GM19099 (cell line): ENCODE measurements around the gene TRAK1.

ENCODE experiments used
- POLR2A ChIP-seq: IDR thresholded peaks from 3 replicates; pipeline ENCODE4 v1.6.1; 2011; ENCODE audit warnings: low read depth; ENCODE audit not compliant: insufficient read length; ENCODE audit errors: extremely low read depth

Gene TRAK1

DNA sequence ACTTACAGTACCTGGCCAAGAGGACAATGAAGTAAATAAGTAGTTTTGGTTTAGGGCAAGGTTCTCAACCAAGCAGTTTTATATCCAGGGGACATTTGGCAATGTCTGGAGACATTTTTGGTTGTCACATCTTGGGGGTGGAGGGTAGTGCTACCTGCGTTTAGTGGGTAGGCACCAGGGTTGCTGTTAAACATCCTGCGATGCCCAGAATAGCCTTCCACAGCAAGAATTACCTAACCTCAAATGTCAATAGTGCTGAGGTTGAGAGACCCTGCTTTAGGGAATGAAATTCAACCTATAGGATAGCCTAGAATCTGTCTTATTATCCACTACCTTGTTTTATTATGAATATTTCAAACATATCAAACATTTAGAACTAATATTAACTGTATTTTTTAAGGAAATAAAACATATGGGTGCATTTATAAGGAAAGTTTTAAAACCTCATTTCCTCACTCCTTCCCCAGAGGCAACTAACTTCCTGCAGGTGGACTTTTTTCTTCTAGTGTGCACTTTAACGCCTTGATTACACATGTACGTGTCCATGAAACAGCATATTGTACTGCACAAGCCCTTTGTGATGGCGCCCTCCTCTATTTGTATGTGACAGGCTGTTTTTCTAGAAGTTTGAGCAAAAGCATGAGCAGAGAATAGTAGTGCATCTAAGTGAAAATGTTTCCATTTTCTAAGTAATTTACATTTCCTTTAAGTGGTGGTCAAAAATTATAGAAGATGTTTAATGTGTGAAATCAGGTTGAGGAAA lies 57.1 kb downstream of the TRAK1 start:
- TF ChIP-seq POLR2A = no peak

DNA sequence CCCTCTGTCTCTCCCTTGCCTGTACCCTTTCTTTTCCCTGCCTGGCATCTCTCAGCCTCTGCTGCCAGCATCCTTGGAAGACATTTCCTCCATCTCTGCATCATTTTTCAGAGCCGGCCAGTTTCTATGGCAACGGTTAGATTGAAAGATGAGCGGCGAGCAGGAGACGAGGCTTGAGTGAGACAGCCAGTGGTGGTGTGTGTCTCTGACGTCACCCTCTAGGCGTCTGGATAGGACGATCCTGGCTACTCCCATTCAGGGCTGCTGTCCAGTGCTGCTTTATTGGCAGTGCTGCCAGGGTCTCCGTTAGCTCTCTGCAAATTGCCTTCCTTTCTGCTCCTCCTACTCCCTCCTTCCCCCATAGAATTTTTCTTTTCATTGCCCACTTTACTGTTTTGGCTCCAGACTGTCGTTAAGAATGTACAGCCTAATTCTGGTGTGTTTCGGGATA lies 57.9 kb downstream of the TRAK1 start:
- TF ChIP-seq POLR2A = no peak

DNA sequence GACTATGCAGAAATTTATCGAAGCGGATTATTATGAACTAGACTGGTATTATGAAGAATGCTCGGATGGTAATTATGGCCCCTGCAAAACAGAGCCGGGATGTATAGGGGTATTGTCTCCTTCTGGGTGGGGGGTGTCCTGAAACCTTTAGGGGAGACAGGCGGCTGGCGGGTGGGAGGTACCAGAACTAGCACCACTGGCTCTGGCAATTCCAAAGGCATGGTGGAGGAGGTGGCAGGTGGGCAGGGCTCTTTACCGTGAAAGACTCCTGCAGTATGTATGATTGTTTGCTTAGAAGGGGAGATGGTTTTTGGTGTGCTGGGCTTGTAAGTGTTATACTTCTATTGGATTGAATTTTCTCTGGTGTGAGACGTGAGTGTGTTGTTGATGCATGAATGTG lies 58.4 kb downstream of the TRAK1 start:
- no peak for TF ChIP-seq POLR2A

DNA sequence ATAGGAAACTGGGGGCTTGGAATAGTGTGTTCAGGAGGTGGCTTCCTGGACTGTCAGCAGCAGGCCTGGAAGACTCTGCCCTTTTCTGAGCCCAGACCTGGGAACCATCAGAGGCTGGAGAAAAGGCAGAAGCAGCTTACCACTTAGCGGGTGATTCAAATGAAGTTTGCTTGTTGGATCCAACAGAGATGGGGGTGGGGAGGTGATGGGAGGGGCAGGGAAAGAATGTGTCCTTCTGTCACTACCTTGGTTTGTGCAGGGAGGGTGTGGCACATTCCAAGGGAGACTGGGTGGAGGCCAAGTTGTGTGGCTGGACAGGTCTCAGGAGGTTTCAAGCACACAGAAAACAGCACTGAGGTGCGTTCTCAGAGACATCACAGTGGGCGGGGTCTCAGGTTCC lies 58.8 kb downstream of the TRAK1 start:
- no peak for TF ChIP-seq POLR2A

DNA sequence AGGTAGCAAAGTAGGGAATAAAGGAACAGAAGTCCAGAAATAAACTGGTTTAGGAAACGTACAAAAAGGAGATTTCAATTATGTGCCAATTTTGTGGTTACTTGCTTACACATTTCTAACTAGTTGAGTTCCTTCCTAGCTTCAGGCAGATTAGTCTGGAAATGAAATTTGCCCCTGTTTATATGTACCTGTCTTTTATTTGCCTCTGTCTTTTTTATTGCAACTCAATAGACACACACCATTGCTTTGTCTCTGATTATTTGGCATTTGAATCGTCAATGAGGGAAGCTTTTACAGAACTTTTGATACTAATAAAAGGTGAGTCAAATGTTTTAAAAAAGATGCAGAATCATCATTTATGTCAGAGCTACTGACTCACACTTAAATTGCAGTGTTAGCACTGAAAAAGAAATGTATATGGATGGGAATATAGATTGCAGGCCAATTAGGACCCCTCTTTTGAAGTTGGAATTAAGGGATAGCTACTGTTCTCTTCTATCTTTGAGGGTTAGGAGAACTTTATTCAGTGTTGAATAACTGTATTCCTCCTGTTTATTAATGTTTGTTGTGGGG lies 60.5 kb downstream of the TRAK1 start:
- TF ChIP-seq POLR2A = no peak

DNA sequence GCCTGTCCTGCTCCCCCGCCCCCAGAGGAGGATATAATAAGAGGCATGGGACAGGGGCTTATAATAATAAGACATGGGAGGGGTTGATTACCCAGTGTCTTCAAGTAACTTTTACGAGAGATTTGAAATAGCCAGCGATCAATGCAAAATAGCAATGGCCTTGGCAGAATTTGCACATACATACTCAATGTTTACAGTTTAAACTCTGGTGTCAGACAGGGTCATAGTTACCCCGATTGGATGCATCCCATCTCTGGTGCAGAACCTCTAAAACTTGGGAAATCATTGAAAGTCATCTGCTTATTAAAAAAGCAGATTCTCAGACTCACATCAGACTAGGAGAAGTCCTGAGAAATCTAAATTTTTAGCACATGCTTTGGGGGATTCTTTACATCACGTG lies 61.0 kb downstream of the TRAK1 start:
- TF ChIP-seq POLR2A = no peak

DNA sequence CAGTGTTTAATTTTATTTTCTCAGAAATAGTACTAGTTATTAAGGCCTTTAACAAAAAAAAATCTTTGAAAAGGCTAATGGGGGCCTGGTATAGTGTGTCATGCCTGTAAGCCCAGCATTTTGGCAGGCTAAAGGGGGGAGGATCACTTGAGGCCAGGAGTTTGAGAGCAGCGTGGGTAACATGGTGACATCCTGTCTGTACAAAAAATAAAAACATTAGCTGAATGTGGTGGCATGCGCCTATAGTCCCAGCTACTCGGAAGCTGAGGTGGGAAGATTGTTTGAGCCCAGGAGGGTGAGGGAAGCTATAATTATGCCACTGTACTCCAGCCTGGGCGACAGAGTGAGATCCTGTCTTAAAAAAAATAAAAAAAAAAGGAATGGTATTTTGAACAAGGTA lies 61.9 kb downstream of the TRAK1 start:
- TF ChIP-seq POLR2A = no peak

DNA sequence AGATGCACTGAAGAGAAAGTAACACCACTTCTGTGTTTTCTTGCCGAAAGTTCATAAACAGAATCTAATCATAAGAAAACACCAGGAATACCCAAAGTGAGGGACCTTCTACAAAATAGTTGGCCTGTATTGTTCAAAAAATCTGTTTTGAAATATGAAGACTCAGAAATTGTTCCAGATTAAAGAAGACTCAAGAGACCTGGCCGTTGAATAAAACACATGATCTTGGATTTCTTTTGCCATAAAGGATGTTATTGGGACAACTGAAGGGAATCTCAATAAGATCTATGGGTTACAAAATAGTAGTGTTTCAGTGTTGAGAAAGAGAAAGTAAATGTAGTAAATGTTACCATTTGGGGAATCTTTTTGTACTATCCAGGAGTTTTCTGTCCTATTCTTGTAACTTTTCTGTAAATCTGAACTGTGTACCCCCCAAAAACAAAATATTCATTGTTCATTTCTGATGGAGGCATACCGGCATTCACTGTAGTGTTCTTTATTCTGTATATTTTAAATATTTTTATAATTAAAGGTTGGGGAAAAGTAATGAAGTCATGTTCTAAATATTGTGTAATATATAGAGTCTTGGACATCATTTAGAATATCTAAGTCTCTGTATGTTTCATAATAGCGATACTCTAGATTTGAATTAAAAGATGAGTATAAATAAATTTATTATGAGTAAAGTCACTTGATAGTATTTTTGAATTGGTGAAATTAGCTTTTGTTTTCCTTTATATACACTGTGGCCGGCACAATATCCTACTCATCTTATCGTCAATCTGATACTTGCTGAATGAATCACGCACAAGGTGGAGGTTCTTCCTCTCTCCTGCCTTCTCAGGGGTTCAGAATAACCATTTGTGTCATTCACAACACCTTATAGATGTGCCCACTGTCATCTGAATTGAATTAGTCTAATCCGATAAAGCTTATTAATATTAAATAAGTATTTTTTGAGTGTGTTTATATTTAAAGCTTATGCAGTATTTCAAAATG lies 66.7 kb downstream of the TRAK1 start:
- no peak for TF ChIP-seq POLR2A

DNA sequence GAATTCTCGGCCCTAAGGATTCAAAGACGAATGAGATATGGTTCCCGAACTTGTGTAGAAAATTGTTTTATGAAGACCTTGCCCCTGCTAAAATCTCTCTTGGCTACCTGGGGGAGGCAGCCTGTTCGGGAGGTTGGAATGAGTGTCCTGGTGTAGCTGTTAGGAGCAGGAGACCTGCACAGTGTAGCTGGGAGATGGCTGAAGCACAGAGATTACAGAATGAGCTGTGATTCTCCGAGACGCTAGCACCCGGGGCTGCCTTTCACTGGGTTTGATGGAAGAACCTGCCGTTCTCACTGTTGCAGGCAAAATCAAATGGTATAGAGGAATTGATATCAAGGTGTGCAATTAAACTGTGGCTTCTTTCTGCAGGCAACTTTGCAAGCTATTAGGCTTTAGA lies 68.0 kb downstream of the TRAK1 start:
- no peak for TF ChIP-seq POLR2A

DNA sequence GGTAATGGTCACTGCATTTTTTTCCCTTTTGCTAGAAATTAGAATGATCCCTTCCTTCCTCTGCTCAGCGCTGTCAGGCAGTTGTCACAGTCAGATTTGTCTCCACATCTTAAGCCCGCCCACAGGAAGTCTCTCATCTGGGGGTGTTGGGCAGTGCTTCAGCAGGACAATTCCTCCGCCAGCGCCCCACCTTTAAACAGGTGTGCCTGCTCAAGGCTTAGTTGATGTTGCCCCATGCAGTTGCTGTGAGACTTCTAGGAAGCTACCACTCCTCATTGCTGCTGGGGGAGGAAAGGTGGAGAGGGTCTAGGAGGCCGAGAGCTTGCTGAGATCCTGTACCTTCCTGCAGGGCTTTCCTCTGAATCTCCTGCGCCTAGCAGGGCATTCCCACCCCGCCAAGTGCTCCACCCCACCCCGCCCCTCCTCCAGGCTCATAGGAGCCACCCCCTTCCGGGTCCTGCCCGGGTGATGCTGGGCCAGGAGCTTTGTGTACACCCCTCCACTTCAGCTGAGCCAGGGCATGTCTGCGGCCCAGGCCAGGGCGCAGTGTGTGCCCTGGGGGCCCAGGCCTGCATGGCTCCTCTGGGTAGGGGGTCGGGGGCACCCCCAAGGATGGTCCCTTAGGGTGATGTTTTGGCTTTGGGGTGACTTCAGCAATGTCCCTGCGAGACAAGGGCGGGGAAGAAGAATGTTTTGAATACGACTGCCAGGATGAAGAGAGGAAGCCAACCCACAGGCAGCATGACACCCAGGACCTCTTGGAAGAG lies 68.7 kb downstream of the TRAK1 start:
- no peak for TF ChIP-seq POLR2A

DNA sequence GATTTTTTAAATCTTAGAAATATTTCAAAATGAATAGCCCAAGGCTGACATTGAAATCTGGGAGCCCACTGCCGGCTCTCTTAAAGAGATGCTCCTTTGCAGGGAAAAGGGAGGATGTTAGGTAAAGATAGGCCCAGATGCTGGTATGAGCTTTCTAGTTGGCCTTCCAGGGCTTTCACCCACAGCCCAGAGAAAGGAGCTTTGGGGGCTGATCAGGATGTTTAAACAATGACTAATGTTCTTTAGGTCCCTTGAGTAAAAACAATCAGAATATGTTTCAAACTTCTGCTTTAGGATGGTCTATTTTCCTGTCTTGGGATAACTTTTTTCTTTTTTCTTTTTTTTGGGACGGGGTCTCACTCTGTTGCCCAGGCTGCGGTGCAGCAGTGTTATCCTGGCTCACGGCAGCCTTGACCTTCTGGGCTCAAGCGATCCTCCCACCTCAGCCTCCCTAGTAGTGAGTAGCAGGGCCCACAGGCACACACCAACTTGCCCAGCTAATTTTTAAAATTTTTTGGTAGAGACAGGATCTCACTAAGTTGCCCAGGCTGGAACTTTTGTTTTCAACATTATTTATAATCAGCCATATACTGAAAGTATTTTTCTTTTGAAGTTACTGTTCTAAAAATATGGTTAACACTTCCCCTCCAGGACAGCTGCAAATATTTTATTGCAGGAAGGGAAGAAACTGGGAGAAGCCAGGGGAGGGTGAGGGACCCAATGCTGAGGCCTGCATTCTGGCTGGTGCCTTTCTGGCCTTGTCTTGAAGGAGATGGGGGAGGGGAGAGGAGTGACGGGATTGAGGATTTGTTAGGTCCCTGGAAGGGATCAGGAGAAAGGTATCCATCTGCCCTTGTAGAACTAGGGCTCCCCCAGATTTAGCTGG lies 70.1 kb downstream of the TRAK1 start:
- TF ChIP-seq POLR2A = no peak

DNA sequence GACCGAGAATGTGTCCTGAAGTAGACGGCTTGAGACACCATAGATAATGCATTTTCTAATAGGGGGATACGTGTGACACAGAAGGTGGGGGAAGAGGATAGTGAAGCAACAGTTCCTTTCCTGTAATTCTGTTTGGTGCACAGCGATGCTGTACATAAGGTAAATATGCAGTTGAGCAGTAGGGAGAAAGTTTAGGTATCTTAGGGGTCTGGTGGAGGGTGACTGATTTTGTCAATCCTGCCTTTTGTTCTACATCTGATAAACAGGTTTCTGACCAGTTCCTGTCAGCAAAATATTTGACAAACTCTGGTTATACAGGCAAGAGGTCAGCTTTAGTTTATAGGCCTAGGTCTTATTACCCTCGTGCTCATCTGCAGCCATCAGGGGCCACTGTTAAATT lies 71.3 kb downstream of the TRAK1 start:
- no peak for TF ChIP-seq POLR2A

DNA sequence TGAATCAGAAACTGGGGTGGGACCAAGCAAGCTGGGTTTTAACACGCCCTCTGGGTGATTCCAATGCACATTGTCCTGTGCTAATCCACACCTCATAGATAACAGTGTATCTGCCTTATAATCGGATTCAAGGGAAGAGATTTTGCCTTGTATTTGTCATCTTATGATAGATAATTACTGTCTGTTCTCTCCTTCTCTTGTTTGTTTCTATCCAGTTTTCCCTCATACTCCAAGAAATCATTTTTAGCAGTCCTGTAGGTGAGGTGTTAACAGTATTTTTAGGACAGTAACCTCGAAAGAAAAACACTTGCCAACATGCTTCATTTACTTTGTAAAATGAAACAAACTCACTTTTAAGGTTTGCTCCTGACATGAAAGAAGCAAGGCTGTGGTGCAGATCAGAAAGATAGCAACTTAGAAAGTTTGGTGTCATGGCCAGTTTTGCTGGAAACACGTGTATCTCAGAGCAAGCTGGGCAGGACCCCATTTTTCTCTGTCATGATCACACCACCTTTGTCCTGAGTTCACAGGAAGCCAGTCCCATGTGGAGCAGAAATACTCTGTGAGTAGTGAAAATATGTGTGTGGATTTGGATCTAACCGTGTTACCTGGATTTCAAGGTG lies 72.6 kb downstream of the TRAK1 start:
- no peak for TF ChIP-seq POLR2A
